ENCODE data around the gene DNAJC6.

DNAJC6 gene

DNA sequence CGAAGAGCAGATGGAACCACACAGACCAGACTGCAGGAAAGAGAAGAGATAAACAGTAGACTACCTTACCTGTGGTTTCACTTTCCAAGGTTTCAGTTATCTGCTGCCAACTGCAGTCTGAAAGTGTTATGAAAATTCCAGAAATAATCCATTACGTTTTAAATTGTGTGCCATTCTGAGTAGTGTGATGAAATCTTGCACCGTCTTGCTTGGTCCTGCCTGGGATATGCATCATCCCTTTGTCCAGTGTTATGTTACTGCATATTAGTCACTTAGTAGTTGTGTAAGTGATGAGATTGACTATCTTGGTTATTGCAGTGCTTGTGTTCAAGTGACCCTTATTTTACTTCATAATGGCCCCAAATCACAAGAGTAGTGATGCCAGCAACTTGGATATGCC is 33.9 kb downstream of the DNAJC6 start:
- H2AFZ ChIP-seq (ENCODE audit: low read depth, low read length) = no peak overlapping the region
- H3K27me3 ChIP-seq (ENCODE audit: insufficient read depth, low read length) = no peaks in the 10 kb centered on the region
- H3K9me3 ChIP-seq (ENCODE audit: low read length) = no peaks in the 10 kb centered on the region
- H3K36me3 ChIP-seq (ENCODE audit: insufficient read depth, low read length) = no peaks in the 10 kb centered on the region
- H3K4me3 ChIP-seq (ENCODE audit: low read length) = no peak overlapping the region
- no peaks in the 10 kb centered on the region for H3K4me1 ChIP-seq (ENCODE audit: insufficient read depth, low read length)

DNA sequence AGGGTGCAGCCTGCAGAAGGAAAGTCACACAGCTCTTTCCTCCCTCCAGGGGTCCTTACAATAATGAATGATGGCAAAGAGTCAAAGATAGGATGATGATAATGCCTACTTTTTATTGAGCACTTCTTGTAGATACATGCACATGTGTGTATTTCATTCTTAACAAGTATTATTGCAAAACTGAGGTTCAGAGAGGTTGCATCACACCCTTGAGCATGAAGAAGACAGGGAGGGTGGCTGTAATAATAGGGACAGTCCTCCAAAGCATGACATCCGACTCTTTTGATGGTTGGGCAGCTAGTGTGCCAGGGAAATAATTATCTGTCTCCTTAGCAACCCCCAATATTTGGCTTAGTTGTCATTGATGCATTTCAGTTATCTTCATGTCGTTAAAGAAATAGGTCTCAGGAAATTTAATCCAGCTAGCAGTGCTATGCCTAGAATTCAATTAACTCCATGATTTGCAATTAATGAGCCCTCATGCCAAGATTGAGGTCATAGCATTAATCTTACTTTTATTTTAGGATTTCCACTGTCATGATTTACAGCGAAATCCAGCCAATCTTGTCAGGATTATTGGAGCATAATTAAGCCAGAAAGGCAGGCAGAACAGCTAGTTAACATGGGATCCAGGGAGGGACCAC is 35.0 kb downstream of the DNAJC6 start:
- no peaks in the 10 kb centered on the region for H3K4me1 ChIP-seq (ENCODE audit: insufficient read depth, low read length)
- no peak overlapping the region for H3K4me3 ChIP-seq (ENCODE audit: low read length)
- H3K27me3 ChIP-seq (ENCODE audit: insufficient read depth, low read length) = no peaks in the 10 kb centered on the region
- H3K9me3 ChIP-seq (ENCODE audit: low read length) = no peaks in the 10 kb centered on the region
- H2AFZ ChIP-seq (ENCODE audit: low read depth, low read length) = no peak overlapping the region
- H3K36me3 ChIP-seq (ENCODE audit: insufficient read depth, low read length) = no peaks in the 10 kb centered on the region

DNA sequence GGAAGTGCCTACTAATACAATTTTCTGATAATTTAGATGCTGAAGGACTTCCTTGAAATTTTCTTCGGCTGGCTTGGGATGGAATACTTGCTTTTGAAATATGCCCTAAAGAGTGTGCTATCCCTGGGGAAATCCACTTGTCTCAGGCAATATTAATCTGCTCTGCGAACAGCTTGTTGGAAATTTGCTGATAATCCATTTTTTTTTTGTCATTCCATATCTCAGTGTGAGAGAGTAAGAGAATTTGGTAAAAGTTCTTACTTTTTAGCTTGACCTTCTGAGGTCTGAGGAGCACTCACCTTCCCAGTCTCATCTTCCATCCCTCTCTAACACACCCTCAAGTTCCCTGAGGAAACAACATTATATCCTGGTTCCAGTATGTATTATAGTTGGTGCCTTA is 36.8 kb downstream of the DNAJC6 start:
- no peak overlapping the region for H2AFZ ChIP-seq (ENCODE audit: low read depth, low read length)
- no peak overlapping the region for H3K4me3 ChIP-seq (ENCODE audit: low read length)
- no peaks in the 10 kb centered on the region for H3K36me3 ChIP-seq (ENCODE audit: insufficient read depth, low read length)
- no peaks in the 10 kb centered on the region for H3K9me3 ChIP-seq (ENCODE audit: low read length)
- H3K4me1 ChIP-seq (ENCODE audit: insufficient read depth, low read length) = no peaks in the 10 kb centered on the region
- H3K27me3 ChIP-seq (ENCODE audit: insufficient read depth, low read length) = no peaks in the 10 kb centered on the region

DNA sequence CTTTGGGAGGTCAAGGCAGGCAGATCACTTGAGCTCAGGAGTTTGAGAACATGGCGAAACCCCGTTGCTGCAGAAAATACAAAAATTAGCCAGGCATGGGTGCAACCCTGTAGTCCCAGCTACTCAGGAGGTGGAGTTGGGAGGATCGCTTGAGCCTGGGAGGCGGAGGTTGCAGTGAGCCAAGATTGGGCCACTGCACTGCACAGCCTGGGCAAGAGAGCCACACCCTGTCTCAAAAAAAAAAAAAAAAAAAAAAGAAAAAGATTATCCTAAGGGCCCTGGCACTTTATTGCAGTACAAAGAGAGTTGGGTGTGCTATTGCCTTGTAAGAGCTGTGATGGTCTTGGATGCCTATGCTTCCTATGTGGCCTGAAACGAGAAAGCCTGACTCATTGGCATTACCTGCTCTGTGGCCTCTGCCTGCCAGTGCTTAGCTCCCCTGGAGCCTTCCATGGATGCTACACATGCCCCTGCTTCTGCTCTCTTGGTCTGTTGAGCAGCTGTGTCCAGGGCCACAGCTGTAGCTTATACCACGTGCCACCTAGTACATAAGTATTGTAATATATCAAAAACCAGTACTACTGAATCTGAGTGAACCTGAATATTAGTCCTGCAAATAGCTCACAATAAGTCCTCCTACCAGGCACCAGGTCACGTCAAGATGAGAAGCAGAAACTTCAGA is 45.8 kb downstream of the DNAJC6 start:
- H3K4me3 ChIP-seq (ENCODE audit: low read length) = no peak overlapping the region
- H3K27me3 ChIP-seq (ENCODE audit: insufficient read depth, low read length) = no peaks in the 10 kb centered on the region
- H2AFZ ChIP-seq (ENCODE audit: low read depth, low read length) = no peak overlapping the region
- no peaks in the 10 kb centered on the region for H3K36me3 ChIP-seq (ENCODE audit: insufficient read depth, low read length)
- H3K9me3 ChIP-seq (ENCODE audit: low read length) = no peaks in the 10 kb centered on the region
- no peaks in the 10 kb centered on the region for H3K4me1 ChIP-seq (ENCODE audit: insufficient read depth, low read length)

DNA sequence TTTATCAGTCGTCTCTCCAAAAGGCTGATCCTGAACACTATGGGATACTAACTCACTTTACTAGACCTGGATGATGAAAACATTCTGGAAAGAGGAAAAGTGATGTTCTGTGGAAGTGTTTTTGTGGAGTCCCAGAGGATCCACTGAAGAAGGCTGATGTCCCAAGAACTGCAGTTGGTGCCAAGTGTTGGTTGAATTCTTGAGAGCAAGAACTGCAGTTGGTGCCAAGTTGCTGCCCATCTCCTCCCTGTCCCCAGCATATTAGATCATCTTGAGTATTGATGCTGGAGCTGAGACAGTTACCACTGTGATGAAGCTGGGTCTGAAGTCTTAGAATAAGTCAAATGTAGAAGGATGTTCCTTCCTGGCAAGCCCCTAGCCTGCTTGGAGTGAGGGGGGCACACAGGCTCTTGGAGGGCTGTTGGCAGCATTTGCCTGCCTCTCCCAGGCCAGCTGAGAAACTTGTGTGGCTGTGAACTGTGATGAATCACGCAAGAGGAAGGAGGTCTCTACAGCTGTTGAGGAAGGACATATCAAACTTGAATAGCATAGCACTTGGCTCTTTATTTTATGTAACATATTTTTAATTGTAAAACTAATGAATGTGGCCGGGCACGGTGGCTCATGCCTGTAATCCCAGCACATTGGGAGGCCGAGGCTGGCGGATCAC is 48.1 kb downstream of the DNAJC6 start:
- Histone ChIP-seq H2AFZ (ENCODE audit: low read depth, low read length) (no peak overlapping the region), H3K4me3 (ENCODE audit: low read length) (no peak overlapping the region), H3K4me1 (ENCODE audit: insufficient read depth, low read length) (no peaks in the 10 kb centered on the region), H3K9me3 (ENCODE audit: low read length) (no peaks in the 10 kb centered on the region), H3K36me3 (ENCODE audit: insufficient read depth, low read length) (no peaks in the 10 kb centered on the region), H3K27me3 (ENCODE audit: insufficient read depth, low read length) (no peaks in the 10 kb centered on the region)

DNA sequence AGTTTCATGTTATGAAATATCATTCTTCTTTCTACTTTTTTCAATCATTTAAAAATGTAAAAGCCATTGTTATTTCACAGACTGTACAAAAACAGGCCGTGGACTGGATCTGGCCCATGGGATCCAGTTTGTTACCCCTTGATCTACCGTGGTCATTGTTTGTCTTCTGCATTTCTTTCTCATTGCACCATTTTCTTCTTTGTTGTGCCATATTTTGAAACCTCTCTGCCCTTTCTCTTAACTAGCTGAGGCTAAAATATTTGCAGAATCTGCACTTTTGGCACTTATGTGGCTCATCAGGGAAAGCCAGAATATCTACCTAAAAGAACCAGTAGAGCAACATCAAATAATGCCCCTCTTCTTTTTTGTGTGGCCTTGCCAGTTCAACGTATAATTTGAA is 50.5 kb downstream of the DNAJC6 start:
- H3K4me1 ChIP-seq (ENCODE audit: insufficient read depth, low read length) = no peaks in the 10 kb centered on the region
- no peak overlapping the region for H2AFZ ChIP-seq (ENCODE audit: low read depth, low read length)
- H3K9me3 ChIP-seq (ENCODE audit: low read length) = no peaks in the 10 kb centered on the region
- no peaks in the 10 kb centered on the region for H3K27me3 ChIP-seq (ENCODE audit: insufficient read depth, low read length)
- H3K4me3 ChIP-seq (ENCODE audit: low read length) = no peak overlapping the region
- H3K36me3 ChIP-seq (ENCODE audit: insufficient read depth, low read length) = no peaks in the 10 kb centered on the region

DNA sequence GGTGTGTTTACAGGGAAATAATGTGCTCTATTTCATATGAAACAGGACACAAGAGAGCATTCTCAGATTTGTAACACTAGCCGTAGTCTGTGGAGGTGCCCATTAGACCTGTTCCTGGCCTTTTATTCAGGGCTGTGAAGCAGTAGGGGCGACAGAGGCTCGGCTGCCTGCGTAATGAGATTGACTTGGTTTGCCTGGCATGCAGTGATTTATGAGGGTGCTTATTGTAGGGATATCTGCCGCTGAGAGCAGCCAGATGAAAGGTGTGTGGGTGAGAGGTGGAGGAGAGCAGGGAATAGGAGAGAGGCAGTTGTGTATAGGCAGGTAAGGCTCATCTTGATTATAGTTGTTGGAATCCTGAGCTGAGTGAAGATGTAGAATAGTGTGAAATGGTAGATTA is 51.3 kb downstream of the DNAJC6 start:
- H3K4me3 ChIP-seq (ENCODE audit: low read length) = no peak overlapping the region
- H3K36me3 ChIP-seq (ENCODE audit: insufficient read depth, low read length) = no peaks in the 10 kb centered on the region
- no peaks in the 10 kb centered on the region for H3K4me1 ChIP-seq (ENCODE audit: insufficient read depth, low read length)
- H3K9me3 ChIP-seq (ENCODE audit: low read length) = no peaks in the 10 kb centered on the region
- H2AFZ ChIP-seq (ENCODE audit: low read depth, low read length) = no peak overlapping the region
- no peaks in the 10 kb centered on the region for H3K27me3 ChIP-seq (ENCODE audit: insufficient read depth, low read length)

DNA sequence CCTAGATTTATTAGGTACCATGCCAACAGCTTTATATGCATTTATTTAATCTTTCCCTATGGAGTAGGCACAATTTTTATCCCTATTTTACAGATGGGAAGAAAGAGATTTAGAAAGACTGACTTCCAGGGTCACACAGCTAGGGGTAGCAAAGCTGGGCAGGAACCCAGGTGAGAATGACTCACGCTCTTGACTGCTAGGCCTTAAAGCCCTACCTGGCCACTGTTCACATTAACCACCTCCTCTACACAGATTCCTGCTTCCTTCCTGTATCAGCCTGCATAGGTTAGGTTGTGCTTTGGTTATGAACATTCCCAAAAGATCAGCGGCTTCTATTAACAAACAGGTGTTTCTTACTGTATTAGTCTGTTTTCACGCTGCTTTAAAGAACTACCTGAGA is 53.2 kb downstream of the DNAJC6 start:
- Histone ChIP-seq H2AFZ (ENCODE audit: low read depth, low read length) (no peak overlapping the region), H3K4me3 (ENCODE audit: low read length) (no peak overlapping the region), H3K9me3 (ENCODE audit: low read length) (no peaks in the 10 kb centered on the region), H3K27me3 (ENCODE audit: insufficient read depth, low read length) (no peaks in the 10 kb centered on the region), H3K4me1 (ENCODE audit: insufficient read depth, low read length) (no peaks in the 10 kb centered on the region), H3K36me3 (ENCODE audit: insufficient read depth, low read length) (no peaks in the 10 kb centered on the region)

DNA sequence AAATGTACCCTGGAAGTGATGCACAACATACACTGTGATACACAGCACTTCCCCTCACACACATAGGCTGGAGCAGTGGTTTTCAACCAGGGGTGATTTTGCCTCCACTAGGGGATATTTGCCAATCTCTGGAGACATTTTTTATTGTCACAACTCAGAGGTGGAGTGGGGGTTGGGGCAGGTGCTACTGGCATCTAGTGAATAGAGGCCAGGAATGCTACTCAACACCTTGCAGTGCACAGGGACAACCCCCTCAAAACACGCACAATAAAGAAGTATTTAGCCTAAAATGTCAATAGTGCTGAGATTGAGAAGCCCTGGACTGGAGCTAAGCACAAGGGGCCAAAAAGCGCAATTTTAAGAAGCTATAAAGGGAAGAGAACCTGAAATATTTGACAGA is 54.1 kb downstream of the DNAJC6 start:
- no peaks in the 10 kb centered on the region for H3K36me3 ChIP-seq (ENCODE audit: insufficient read depth, low read length)
- no peak overlapping the region for H3K4me3 ChIP-seq (ENCODE audit: low read length)
- no peaks in the 10 kb centered on the region for H3K27me3 ChIP-seq (ENCODE audit: insufficient read depth, low read length)
- no peaks in the 10 kb centered on the region for H3K9me3 ChIP-seq (ENCODE audit: low read length)
- no peak overlapping the region for H2AFZ ChIP-seq (ENCODE audit: low read depth, low read length)
- H3K4me1 ChIP-seq (ENCODE audit: insufficient read depth, low read length) = no peaks in the 10 kb centered on the region

DNA sequence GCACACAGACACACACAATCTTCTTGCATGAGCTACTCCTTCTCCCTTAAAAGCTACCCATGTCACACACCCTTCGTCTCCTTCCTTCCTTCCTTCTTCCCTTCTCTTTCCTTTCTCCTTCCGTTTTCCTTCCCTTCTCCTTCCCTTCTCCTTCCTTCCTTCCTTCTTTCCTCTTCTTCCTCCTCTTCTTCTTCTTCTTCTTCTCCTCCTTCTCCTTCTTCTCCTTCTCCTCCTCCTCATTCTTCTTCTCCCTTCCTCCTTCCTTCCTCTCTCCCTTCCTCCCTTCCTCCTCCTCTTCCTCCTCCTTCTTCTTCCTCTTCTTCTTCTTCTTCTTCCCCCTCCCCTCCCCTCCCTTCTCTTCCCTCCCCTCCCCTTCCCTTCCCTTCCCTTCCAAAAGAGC is 59.1 kb downstream of the DNAJC6 start:
- Histone ChIP-seq H3K4me1 (ENCODE audit: insufficient read depth, low read length) (no peaks in the 10 kb centered on the region), H3K9me3 (ENCODE audit: low read length) (no peaks in the 10 kb centered on the region), H3K27me3 (ENCODE audit: insufficient read depth, low read length) (no peaks in the 10 kb centered on the region), H2AFZ (ENCODE audit: low read depth, low read length) (no peak overlapping the region), H3K4me3 (ENCODE audit: low read length) (no peak overlapping the region), H3K36me3 (ENCODE audit: insufficient read depth, low read length) (no peaks in the 10 kb centered on the region)

DNA sequence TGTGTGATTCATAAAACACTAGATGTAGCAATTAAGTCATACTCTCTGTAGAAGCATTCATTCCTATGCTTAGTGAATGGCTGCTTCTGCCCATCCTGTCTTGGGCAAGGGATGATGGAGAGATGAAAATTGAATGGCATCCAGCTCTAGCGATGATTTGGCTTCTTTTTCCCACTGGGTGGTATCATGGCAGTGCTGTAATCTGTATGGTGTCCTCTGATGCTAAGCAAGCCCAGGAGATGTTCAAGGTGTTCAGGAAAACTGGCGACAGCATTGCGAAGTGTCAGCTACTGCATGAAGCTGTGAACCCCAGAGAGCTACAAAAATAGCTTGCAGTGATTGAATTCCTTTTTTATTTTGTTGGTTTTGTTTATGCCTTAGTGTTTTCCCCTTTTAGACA is 62.2 kb downstream of the DNAJC6 start:
- Histone ChIP-seq H3K4me1 (ENCODE audit: insufficient read depth, low read length) (no peaks in the 10 kb centered on the region), H3K27me3 (ENCODE audit: insufficient read depth, low read length) (peaks cover 2% of the 10 kb centered on the region), H3K4me3 (ENCODE audit: low read length) (no peak overlapping the region), H2AFZ (ENCODE audit: low read depth, low read length) (no peak overlapping the region), H3K36me3 (ENCODE audit: insufficient read depth, low read length) (no peaks in the 10 kb centered on the region), H3K9me3 (ENCODE audit: low read length) (no peaks in the 10 kb centered on the region)

DNA sequence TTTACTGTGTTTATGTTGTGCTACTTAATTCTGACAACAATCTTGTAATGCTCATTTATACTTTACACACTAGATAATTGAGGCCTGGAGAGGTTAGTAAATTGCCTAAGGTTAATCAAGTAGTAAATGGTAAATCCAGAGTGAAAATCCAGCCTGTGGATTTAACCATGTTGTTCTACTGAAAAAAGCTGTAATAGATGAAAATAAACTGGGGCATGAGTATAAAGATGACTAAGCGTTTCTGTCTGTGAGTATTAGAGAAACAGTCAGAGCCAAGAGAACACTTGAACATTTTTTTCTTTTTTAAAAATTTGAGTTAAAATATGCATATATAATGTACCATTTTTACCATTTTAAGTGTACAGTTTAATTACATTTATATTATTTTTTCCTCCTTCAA is 63.2 kb downstream of the DNAJC6 start:
- H2AFZ ChIP-seq (ENCODE audit: low read depth, low read length) = no peak overlapping the region
- H3K4me3 ChIP-seq (ENCODE audit: low read length) = no peak overlapping the region
- peaks cover 2% of the 10 kb centered on the region for H3K27me3 ChIP-seq (ENCODE audit: insufficient read depth, low read length)
- no peaks in the 10 kb centered on the region for H3K9me3 ChIP-seq (ENCODE audit: low read length)
- H3K36me3 ChIP-seq (ENCODE audit: insufficient read depth, low read length) = no peaks in the 10 kb centered on the region
- no peaks in the 10 kb centered on the region for H3K4me1 ChIP-seq (ENCODE audit: insufficient read depth, low read length)

DNA sequence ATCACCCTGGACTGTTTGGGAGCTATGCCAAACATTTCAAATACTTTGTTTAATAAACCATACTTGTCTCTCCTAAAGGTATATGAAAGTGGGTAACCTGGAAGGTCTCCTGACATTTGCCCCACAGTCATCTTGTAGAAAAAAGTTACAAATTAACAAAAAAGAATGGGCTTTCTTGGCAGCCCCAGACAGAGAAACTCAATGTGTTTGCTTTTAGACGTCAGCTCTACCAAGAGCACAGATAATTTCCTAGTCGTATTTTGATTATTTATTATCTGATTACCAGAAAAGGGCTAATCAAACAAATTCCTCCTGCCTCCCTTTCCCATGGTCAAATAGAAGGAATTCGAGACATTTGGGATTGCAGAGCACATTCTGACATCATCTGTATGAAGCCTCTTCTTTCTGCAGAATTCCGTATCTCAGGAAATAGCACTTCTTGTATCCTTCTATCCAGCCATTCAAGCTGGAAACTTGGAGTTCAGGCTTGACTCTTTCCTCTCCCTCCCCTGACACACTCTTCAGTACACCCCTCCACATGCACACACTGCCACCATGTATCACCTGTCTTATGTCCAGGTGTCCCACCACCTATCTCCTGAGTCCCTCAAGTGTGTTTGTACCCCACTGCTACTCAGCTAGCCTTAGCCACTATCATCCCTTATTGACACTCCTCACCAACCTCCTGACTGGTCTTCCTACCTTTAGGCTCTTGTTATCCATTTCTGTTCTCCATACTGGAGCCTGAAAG is 68.3 kb downstream of the DNAJC6 start:
- Histone ChIP-seq H3K27me3 (ENCODE audit: insufficient read depth, low read length) (peaks cover 2% of the 10 kb centered on the region), H3K4me1 (ENCODE audit: insufficient read depth, low read length) (no peaks in the 10 kb centered on the region), H3K9me3 (ENCODE audit: low read length) (no peaks in the 10 kb centered on the region), H2AFZ (ENCODE audit: low read depth, low read length) (no peak overlapping the region), H3K36me3 (ENCODE audit: insufficient read depth, low read length) (no peaks in the 10 kb centered on the region), H3K4me3 (ENCODE audit: low read length) (no peak overlapping the region)

All from neuron (in vitro differentiated cells).